RWPE1 (cell line): Measurements from ENCODE around the gene HSD17B3.

Experiments used
- CTCF ChIA-PET: fragments of 350-600 bp; sonication (Branson Sonifier 250); formaldehyde crosslinking; extraction: SDS; loops from one replicate; lab custom pipeline; 2021; lab: Yijun Ruan, JAX
- POLR2A ChIA-PET: fragments of 400-600 bp; formaldehyde crosslinking; extraction: SDS; loops from one replicate; lab custom pipeline; 2020; ENCODE audit warnings: antibody characterized with exemption; ENCODE audit not compliant: low non-redundant PET; lab: Yijun Ruan, JAX
- DNase-seq: peaks from one replicate; pipeline ENCODE4 v3.0.0; 2012; ENCODE audit warnings: low spot score
- H3K27ac ChIP-seq: fragments of 450-650 bp; 2 replicates; pipeline ENCODE4 v1.5.1; 2017
- TF ChIP-seq, protein P1 (sequence below): fragments of 450-650 bp; conservative IDR thresholded peaks from 2 replicates; pipeline ENCODE4 v1.5.1; 2017; ENCODE audit warnings: low read depth, mild to moderate bottlenecking

Gene HSD17B3

DNA sequence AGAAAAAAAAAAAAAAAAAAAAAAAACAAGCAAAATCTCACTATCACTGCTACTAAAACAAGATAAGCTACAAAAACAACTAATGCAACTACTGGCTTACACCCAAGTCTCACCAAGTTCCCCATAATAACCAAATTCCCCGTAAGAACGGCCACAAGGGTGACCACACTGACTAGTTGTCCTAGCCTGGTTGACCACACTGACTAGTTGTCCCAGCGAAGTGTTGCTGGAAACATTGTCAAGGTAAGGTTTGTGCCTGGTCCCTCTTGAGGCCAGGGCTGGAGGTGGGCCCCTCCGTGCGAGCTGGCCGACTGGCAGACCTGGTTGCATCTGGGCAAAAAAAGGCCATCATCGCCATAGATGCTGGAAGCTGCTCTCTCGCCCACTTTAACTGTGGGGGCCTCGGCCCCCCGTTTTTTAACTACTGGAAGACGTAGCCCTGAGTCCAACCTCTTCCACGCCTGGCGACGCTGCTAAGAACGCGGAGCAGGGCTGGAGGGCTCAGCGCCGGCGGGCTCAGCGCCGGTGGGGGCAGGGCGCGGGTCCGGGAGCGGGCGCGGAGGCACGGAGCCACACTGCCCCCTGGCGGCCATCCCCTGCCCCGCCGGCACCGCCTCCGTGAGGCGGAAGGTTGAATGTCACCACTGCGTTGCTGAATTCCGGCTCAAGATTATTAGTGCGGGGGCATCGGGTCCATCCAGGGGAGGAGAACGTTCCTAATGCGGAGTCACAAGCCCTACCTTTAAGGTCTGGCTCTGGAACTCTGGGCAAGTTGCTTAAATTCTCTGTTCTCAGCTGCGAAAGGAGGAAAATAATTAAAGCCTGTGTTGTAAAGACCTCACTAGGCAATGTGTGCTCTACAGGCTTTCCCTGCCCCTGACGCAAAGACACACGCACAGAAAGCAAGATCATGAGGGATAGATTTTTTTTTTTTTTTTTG lies 84.0 kb downstream of the HSD17B3 start:
- CTCF ChIA-PET, result interaction anchor here (0.5 to 2.3 kb wide), 31 partner anchors 9 to 1089 kb away, joined by 3 to 12 read pairs (median 3); no protein-coding TSS in a partner anchor

DNA sequence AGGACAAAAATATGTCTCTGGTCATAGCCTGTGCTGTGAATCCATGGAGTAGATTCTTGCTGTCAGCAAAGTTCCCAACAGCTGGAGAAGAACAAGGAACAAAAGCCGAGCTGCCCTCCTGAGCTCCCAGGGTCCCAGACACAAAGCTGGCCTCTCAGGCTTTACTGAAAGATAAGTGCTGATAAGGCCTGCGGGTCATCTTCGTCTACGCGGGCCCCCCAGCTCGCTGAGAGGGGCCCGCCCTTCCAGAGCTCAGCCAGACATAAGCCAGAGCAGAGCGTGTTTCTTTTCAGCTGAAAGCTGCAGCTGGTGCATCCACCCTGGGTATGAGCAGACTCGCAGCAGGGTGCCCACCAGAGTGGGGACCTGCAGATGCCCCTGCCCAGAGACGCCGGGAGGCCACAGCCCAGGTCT lies 84.7 kb downstream of the HSD17B3 start:
- TF ChIP-seq, protein P1, sequence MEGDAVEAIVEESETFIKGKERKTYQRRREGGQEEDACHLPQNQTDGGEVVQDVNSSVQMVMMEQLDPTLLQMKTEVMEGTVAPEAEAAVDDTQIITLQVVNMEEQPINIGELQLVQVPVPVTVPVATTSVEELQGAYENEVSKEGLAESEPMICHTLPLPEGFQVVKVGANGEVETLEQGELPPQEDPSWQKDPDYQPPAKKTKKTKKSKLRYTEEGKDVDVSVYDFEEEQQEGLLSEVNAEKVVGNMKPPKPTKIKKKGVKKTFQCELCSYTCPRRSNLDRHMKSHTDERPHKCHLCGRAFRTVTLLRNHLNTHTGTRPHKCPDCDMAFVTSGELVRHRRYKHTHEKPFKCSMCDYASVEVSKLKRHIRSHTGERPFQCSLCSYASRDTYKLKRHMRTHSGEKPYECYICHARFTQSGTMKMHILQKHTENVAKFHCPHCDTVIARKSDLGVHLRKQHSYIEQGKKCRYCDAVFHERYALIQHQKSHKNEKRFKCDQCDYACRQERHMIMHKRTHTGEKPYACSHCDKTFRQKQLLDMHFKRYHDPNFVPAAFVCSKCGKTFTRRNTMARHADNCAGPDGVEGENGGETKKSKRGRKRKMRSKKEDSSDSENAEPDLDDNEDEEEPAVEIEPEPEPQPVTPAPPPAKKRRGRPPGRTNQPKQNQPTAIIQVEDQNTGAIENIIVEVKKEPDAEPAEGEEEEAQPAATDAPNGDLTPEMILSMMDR, result no peak
- no peak for DNase-seq
- ChIA-PET POLR2A (no interaction called here), CTCF (interaction anchor here (0.6 to 2.3 kb wide), 23 partner anchors 8 to 1049 kb away, joined by 3 to 12 read pairs (median 4); no protein-coding TSS in a partner anchor)
- H3K27ac ChIP-seq, result no peak overlapping the region

More for the DNA sequence above, 84.0 kb downstream of the HSD17B3 start:
- DNase-seq, result peak; percentile 92
- POLR2A ChIA-PET, result interaction anchor here (0.7 kb wide), 1 partner anchor 264 kb away, joined by 11 read pairs; no protein-coding TSS in a partner anchor
- H3K27ac ChIP-seq, result peak overlapping the region; percentile 48
- TF ChIP-seq, protein P1, result peak; percentile 100

DNA sequence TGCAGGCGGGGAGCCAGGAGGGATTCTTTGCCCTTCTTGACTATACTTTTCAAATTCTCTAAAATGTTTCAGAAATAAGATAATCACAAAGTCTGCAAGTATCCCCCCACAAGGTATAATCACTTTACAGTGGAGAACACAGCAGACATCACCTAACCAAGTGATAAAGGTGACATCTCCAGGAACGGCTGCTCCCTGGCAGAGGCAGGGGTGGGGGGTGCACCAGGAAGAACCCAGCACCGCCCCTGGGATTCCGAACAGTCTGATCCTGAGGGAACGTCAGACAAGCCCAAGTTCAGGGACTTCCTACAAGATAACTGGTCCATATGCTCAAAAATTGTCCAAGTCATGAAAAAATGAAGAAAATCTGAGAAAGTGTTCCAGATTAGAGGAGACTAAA lies 85.4 kb downstream of the HSD17B3 start:
- no peak for DNase-seq
- ChIA-PET POLR2A (no interaction called here), CTCF (interaction anchor here (2.1 to 2.3 kb wide), 2 partner anchors 16 to 101 kb away, joined by 10 to 12 read pairs; no protein-coding TSS in a partner anchor)
- TF ChIP-seq, protein P1, result no peak
- H3K27ac ChIP-seq, result no peak overlapping the region

DNA sequence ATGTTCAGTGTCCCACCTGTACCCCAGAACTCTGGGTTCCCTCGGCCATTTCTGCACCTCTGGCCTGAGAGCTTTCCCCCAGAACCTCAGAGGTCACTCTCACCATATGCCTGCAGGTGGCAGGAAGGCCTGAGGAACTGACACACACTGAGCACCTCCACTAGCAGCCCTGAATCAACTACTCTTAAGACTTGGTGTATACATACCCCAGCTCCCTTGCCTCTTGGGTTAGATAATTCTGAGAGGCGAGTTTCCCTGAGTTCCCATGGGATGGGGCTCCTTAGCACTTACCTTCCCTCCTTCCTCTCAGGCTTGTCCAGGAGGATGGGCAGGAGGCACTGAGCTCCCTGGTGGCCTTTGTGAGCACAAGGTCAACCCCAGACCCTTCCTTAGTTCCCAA lies 86.1 kb downstream of the HSD17B3 start:
- DNase-seq, result no peak
- H3K27ac ChIP-seq, result no peak overlapping the region
- TF ChIP-seq, protein P1, result no peak
- ChIA-PET POLR2A (no interaction called here), CTCF (interaction anchor here (0.6 to 1.8 kb wide), 5 partner anchors 15 to 769 kb away, joined by 3 to 4 read pairs (median 3); no protein-coding TSS in a partner anchor)

DNA sequence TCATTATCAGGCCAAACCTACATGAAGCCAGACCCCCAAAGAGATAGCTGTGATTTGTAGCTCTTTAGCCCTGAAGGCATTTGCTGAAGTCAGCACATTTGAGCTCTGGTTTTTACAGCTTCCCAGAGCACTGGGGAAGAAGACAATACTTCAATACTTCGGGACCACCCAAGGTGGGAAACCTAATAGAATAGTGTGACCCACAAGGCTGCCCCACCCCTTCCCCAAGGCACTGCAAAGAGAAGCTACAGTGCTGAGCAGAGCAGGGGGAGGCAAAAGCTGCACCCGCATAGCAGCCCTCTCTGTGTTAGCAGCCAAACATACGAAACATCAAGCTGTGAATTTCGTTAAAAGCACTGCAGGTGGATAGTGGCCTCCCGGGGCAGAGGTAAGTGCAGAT lies 87.3 kb downstream of the HSD17B3 start:
- no peak for DNase-seq
- TF ChIP-seq, protein P1, result no peak
- ChIA-PET CTCF (interaction anchor here (0.5 to 1.8 kb wide), 2 partner anchors 18 to 979 kb away, joined by 3 to 4 read pairs; no protein-coding TSS in a partner anchor), POLR2A (no interaction called here)
- no peak overlapping the region for H3K27ac ChIP-seq
